ENCODE results near the gene USP2. TPM values are rescaled to one million over a fixed set of nuclear protein-coding genes. Genes with fewer than 3 reads are reported as not detected.

The USP2 gene
- total and polyA plus RNA-seq, 2 of the 8 experiments (the other 6 are each of a cell fraction or from before 2014, with no cell fraction given), result 2.2 to 6.9 TPM

DNA sequence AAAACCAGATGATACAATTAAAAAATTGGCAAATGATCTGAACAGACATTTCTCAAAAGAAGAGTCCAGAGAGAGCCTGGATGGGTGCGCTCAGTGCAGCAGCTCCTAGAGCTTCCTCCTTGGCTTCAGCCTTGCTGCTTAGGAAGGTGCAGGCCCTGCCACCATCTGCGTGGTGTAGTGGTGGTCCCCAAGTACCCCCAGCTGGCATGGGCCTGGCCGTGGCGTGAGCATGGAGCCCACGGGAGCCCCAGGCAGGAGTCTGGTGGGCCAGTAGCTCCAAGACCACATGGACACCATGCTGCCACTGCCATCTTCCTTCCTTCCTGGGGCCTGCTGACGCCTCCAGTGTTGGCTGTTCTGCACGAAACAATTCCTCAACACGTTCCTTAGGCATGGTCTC, 21.0 kb upstream of the USP2 start:
- no peak overlapping the region for H3K18ac ChIP-seq (ENCODE audit: extremely low read depth, low read length)
- no peak overlapping the region for H2AK5ac ChIP-seq (ENCODE audit: low read depth, low read length)
- CTCF ChIA-PET (ENCODE audit: partially characterized antibody), result interaction anchor here (0.6 to 6.7 kb wide), 4 partner anchors 9 to 520 kb away, joined by 3 to 31 read pairs (median 4); no protein-coding TSS in a partner anchor
- no peaks in the 10 kb centered on the region; a peak in 1 of 4 replicates for H3K9me3 ChIP-seq (ENCODE audit: insufficient read depth in 2 of 2, low read depth in 1 of 2, low read length in 1 of 2)
- H3K4me1 ChIP-seq (replicated peaks in 1 of 4; ENCODE audit: control insufficient read depth in 3 of 4, insufficient read depth in 4 of 4, low read length in 3 of 4), result no peaks in the 10 kb centered on the region
- H3K23me2 ChIP-seq (ENCODE audit: low read depth, low read length), result no peaks in the 10 kb centered on the region
- H2BK120ac ChIP-seq (replicated peaks; ENCODE audit: low read depth, low read length), result no peak overlapping the region
- H3K79me2 ChIP-seq (ENCODE audit: control insufficient read depth in 1 of 2, insufficient read depth in 2 of 2, low read length in 2 of 2), result no peaks in the 10 kb centered on the region
- no peak overlapping the region for H3K4ac ChIP-seq (replicated peaks; ENCODE audit: insufficient read length, low read depth, low read length)
- no peaks in the 10 kb centered on the region for H3K79me1 ChIP-seq (ENCODE audit: low read depth, low read length)
- H4K20me1 ChIP-seq (replicated peaks in 1 of 2; ENCODE audit: control insufficient read depth in 1 of 2, insufficient read depth in 2 of 2, low read length in 2 of 2), result no peaks in the 10 kb centered on the region
- H3K27me3 ChIP-seq (replicated peaks in 1 of 4; ENCODE audit: control insufficient read depth in 3 of 4, extremely low read depth in 1 of 4, insufficient read depth in 3 of 4, low read length in 3 of 4), result no peaks in the 10 kb centered on the region
- H4K5ac ChIP-seq (ENCODE audit: insufficient read length, low read depth, low read length), result no peak overlapping the region
- no peak for DNase-seq (ENCODE audit: low read depth in 1 of 2, low spot score in 2 of 2)
- TF ChIP-seq RAD21 (IDR thresholded peaks at IDR 0.05 in 1 of 2, conservative IDR thresholded peaks at IDR 0.05 in 1 of 2; ENCODE audit: low read depth in 2 of 2, low read length in 2 of 2) (no peak), GTF2F1 (IDR thresholded peaks at IDR 0.05; ENCODE audit: borderline replicate concordance, low read depth, low read length) (no peak), FOSL1 (IDR thresholded peaks at IDR 0.05; ENCODE audit: insufficient read depth, low read depth, low read length) (no peak), SP1 (IDR thresholded peaks at IDR 0.05; ENCODE audit: low read depth, low read length) (no peak), HDAC6 (IDR thresholded peaks at IDR 0.05; ENCODE audit: low read depth, low read length) (no peak), BACH1 (IDR thresholded peaks at IDR 0.05; ENCODE audit: low read length) (no peak)
- TF ChIP-seq, protein P1, sequence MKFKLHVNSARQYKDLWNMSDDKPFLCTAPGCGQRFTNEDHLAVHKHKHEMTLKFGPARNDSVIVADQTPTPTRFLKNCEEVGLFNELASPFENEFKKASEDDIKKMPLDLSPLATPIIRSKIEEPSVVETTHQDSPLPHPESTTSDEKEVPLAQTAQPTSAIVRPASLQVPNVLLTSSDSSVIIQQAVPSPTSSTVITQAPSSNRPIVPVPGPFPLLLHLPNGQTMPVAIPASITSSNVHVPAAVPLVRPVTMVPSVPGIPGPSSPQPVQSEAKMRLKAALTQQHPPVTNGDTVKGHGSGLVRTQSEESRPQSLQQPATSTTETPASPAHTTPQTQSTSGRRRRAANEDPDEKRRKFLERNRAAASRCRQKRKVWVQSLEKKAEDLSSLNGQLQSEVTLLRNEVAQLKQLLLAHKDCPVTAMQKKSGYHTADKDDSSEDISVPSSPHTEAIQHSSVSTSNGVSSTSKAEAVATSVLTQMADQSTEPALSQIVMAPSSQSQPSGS (IDR thresholded peaks at IDR 0.05; ENCODE audit: low read length), result no peak
- TF ChIP-seq, protein P2, sequence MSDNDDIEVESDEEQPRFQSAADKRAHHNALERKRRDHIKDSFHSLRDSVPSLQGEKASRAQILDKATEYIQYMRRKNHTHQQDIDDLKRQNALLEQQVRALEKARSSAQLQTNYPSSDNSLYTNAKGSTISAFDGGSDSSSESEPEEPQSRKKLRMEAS (IDR thresholded peaks at IDR 0.05), result no peak
- H2BK15ac ChIP-seq (ENCODE audit: low read length), result no peak overlapping the region
- H4K8ac ChIP-seq (ENCODE audit: extremely low read depth, insufficient read depth, low read length), result no peak overlapping the region
- no peak overlapping the region for H3K23ac ChIP-seq (ENCODE audit: insufficient read length)
- H4K91ac ChIP-seq (replicated peaks; ENCODE audit: insufficient read length, low read length), result no peak overlapping the region
- POLR2A ChIA-PET (ENCODE audit: partially characterized antibody), result interaction anchor here (1.0 to 2.2 kb wide), 4 partner anchors 14 to 58 kb away, joined by 3 to 6 read pairs (median 5); partner anchors contain the start of gene THY1
- H2BK5ac ChIP-seq (ENCODE audit: low read depth, low read length), result no peak overlapping the region
- H2BK12ac ChIP-seq (ENCODE audit: low read depth, low read length), result no peak overlapping the region
- H2AFZ ChIP-seq (ENCODE audit: low read length), result no peak overlapping the region
- no peak overlapping the region for H3K4me3 ChIP-seq (ENCODE audit: extremely low read depth in 1 of 4, insufficient read depth in 2 of 4, low read depth in 3 of 4, low read length in 4 of 4)
- H3K56ac ChIP-seq (replicated peaks; ENCODE audit: insufficient read length, low read depth, low read length), result no peak overlapping the region
- no peak overlapping the region for H3K4me2 ChIP-seq (ENCODE audit: insufficient read depth in 1 of 2, low read depth in 2 of 2, low read length in 2 of 2)
- H3K14ac ChIP-seq (ENCODE audit: insufficient read length), result no peak overlapping the region
- H3K9ac ChIP-seq (replicated peaks in 1 of 4; ENCODE audit: extremely low read depth in 1 of 4, low read depth in 3 of 4, low read length in 3 of 4), result no peak overlapping the region
- 93% methylated on average over 8 of the region's 8 CpGs; no CpG with 5 or more reads in 1 of the 2 experiments for WGBS, 2 experiments (ENCODE audit: extremely low coverage in 1 of 2, insufficient coverage in 1 of 2, insufficient read length in 1 of 2, insufficient replicate concordance in 2 of 2, low coverage in 1 of 2, low lambda C conversion rate in 2 of 2, missing lambda C conversion rate in 1 of 2)
- no peak overlapping the region for H3K27ac ChIP-seq (ENCODE audit: low read depth, low read length)
- H3K36me3 ChIP-seq (ENCODE audit: control insufficient read depth in 2 of 4, insufficient read depth in 4 of 4, low read length in 3 of 4), result no peaks in the 10 kb centered on the region; a peak in 1 of 8 replicates
- H2BK20ac ChIP-seq (ENCODE audit: low read length), result no peak overlapping the region
- no peak for FAIRE-seq
